ENCODE data around the gene DRAM2.

Gene DRAM2

GRCh38 chr1:111139956-111140679 is at the start of gene DRAM2, which contains the start of gene CEPT1:
Gene DRAM2 (minus strand): TSS chr1:111140093. CDS start chr1:111131554, 8,539 bp downstream.
Gene CEPT1 (plus strand): TSS chr1:111140223. CDS start chr1:111147715, 7,492 bp downstream.
- DNase-seq (ENCODE audit: low spot score): peak; percentile 99

GRCh38 chr1:111184663-111185062 is 44.8 kb upstream of the DRAM2 start:
- no peak for DNase-seq (ENCODE audit: low spot score)

GRCh38 chr1:111183308-111184069 is 43.6 kb upstream of the DRAM2 start:
- DNase-seq (ENCODE audit: low spot score): no peak

- no peak for DNase-seq (ENCODE audit: low spot score)
These were observed 42.2 kb upstream of the DRAM2 start for GRCh38 chr1:111182052-111182451.

- DNase-seq (ENCODE audit: low spot score): no peak
These were observed 40.2 kb upstream of the DRAM2 start for GRCh38 chr1:111179968-111180533.

- no peak for DNase-seq (ENCODE audit: low spot score)
These were observed 36.8 kb upstream of the DRAM2 start for GRCh38 chr1:111176678-111177077.

GRCh38 chr1:111175349-111175748 is 35.5 kb upstream of the DRAM2 start:
- DNase-seq (ENCODE audit: low spot score): no peak

- DNase-seq (ENCODE audit: low spot score): no peak
These were observed 34.2 kb upstream of the DRAM2 start for GRCh38 chr1:111174070-111174469.

- DNase-seq (ENCODE audit: low spot score): no peak
These were observed 32.6 kb upstream of the DRAM2 start for GRCh38 chr1:111172463-111172862.

GRCh38 chr1:111164151-111164550 is 24.3 kb upstream of the DRAM2 start:
- DNase-seq (ENCODE audit: low spot score): no peak

GRCh38 chr1:111163363-111163762 is 23.5 kb upstream of the DRAM2 start:
- DNase-seq (ENCODE audit: low spot score): no peak

GRCh38 chr1:111162488-111162880 is 22.6 kb upstream of the DRAM2 start:
- no peak for DNase-seq (ENCODE audit: low spot score)

- no peak for DNase-seq (ENCODE audit: low spot score)
These were observed 22.1 kb upstream of the DRAM2 start for GRCh38 chr1:111161843-111162487.

- no peak for DNase-seq (ENCODE audit: low spot score)
These were observed 17.5 kb upstream of the DRAM2 start for GRCh38 chr1:111157431-111157830.

GRCh38 chr1:111154021-111154999 is 14.4 kb upstream of the DRAM2 start:
- DNase-seq (ENCODE audit: low spot score): no peak

GRCh38 chr1:111151838-111152237 is 11.9 kb upstream of the DRAM2 start:
- DNase-seq (ENCODE audit: low spot score): no peak

- DNase-seq (ENCODE audit: low spot score): no peak
These were observed 8.5 kb upstream of the DRAM2 start for GRCh38 chr1:111148376-111148881.

- DNase-seq (ENCODE audit: low spot score): no peak
These were observed 8.1 kb upstream of the DRAM2 start for GRCh38 chr1:111147948-111148347.

- DNase-seq (ENCODE audit: low spot score): no peak
These were observed 6.3 kb upstream of the DRAM2 start for GRCh38 chr1:111145963-111146768.

- no peak for DNase-seq (ENCODE audit: low spot score)
These were observed 5.6 kb upstream of the DRAM2 start for GRCh38 chr1:111145542-111145941.

Measured in GM03348 (cell line).